ENCODE data around the gene MBNL1.

GRCh38 chr3:152394246-152394645 is 125.5 kb downstream of the MBNL1 start:
- TF ChIP-seq CTCF (IDR thresholded peaks at IDR 0.05) = no peak
- TF ChIP-seq POLR2A (IDR thresholded peaks at IDR 0.05) = no peak

Data from testis (tissue), 2 donors.